Measurements from ENCODE around the gene DAB2.

Gene DAB2

GRCh38 chr5:39449591-39449990 is 24.8 kb upstream of the DAB2 start:
- H3K9ac ChIP-seq (ENCODE audit: low read length), result no peak overlapping the region

GRCh38 chr5:39448506-39449128 is 23.8 kb upstream of the DAB2 start:
- H4K20me1 ChIP-seq (ENCODE audit: low read depth, low read length), result no peaks in the 10 kb centered on the region
- H3K4me2 ChIP-seq (ENCODE audit: low read depth, low read length, poor library complexity, severe bottlenecking), result no peak overlapping the region
- TF ChIP-seq CTCF (IDR thresholded peaks at IDR 0.05; ENCODE audit: insufficient read depth, low read length, poor library complexity, severe bottlenecking), result no peak
- no peak for TF ChIP-seq EZH2phosphoT487 (conservative IDR thresholded peaks at IDR 0.05; ENCODE audit: low read length)
- no peak overlapping the region for H2AFZ ChIP-seq (ENCODE audit: low read depth, low read length, severe bottlenecking)
- no peak overlapping the region for H3K4me3 ChIP-seq (ENCODE audit: insufficient read depth, low read length, poor library complexity, severe bottlenecking)
- no peaks in the 10 kb centered on the region for H3K36me3 ChIP-seq (ENCODE audit: low read length)
- H3F3A ChIP-seq (ENCODE audit: insufficient read depth), result no peaks in the 10 kb centered on the region
- no peaks in the 10 kb centered on the region for H3K79me2 ChIP-seq (ENCODE audit: insufficient read depth, low read length)
- H3K9me3 ChIP-seq (ENCODE audit: insufficient read depth, low read length), result no peaks in the 10 kb centered on the region
- no peak overlapping the region for H3K27ac ChIP-seq (ENCODE audit: low read depth, low read length)
- no peaks in the 10 kb centered on the region for H3K9me2 ChIP-seq (replicated peaks; ENCODE audit: insufficient read depth, low read length)
- H3K9ac ChIP-seq (ENCODE audit: low read length), result no peak overlapping the region
- no peaks in the 10 kb centered on the region for H3K27me3 ChIP-seq (ENCODE audit: low read length)

More at GRCh38 chr5:39449591-39449990, 24.8 kb upstream of the DAB2 start:
- Histone ChIP-seq H3F3A (ENCODE audit: insufficient read depth) (no peaks in the 10 kb centered on the region), H3K79me2 (ENCODE audit: insufficient read depth, low read length) (no peaks in the 10 kb centered on the region), H3K4me2 (ENCODE audit: low read depth, low read length, poor library complexity, severe bottlenecking) (no peak overlapping the region), H3K36me3 (ENCODE audit: low read length) (no peaks in the 10 kb centered on the region), H4K20me1 (ENCODE audit: low read depth, low read length) (no peaks in the 10 kb centered on the region), H3K27ac (ENCODE audit: low read depth, low read length) (no peak overlapping the region), H3K27me3 (ENCODE audit: low read length) (no peaks in the 10 kb centered on the region), H3K4me3 (ENCODE audit: insufficient read depth, low read length, poor library complexity, severe bottlenecking) (no peak overlapping the region), H2AFZ (ENCODE audit: low read depth, low read length, severe bottlenecking) (no peak overlapping the region), H3K9me2 (replicated peaks; ENCODE audit: insufficient read depth, low read length) (no peaks in the 10 kb centered on the region), H3K9me3 (ENCODE audit: insufficient read depth, low read length) (no peaks in the 10 kb centered on the region)
- no peak for TF ChIP-seq EZH2phosphoT487 (conservative IDR thresholded peaks at IDR 0.05; ENCODE audit: low read length)
- no peak for TF ChIP-seq CTCF (IDR thresholded peaks at IDR 0.05; ENCODE audit: insufficient read depth, low read length, poor library complexity, severe bottlenecking)

- H3K27ac ChIP-seq (ENCODE audit: low read depth, low read length), result no peak overlapping the region
- no peak overlapping the region for H3K9ac ChIP-seq (ENCODE audit: low read length)
- H3K36me3 ChIP-seq (ENCODE audit: low read length), result no peaks in the 10 kb centered on the region
- TF ChIP-seq CTCF (IDR thresholded peaks at IDR 0.05; ENCODE audit: insufficient read depth, low read length, poor library complexity, severe bottlenecking) (no peak), EZH2phosphoT487 (conservative IDR thresholded peaks at IDR 0.05; ENCODE audit: low read length) (no peak)
- no peak overlapping the region for H3K4me2 ChIP-seq (ENCODE audit: low read depth, low read length, poor library complexity, severe bottlenecking)
- no peaks in the 10 kb centered on the region for H4K20me1 ChIP-seq (ENCODE audit: low read depth, low read length)
- no peaks in the 10 kb centered on the region for H3K9me2 ChIP-seq (replicated peaks; ENCODE audit: insufficient read depth, low read length)
- H2AFZ ChIP-seq (ENCODE audit: low read depth, low read length, severe bottlenecking), result no peak overlapping the region
- H3K27me3 ChIP-seq (ENCODE audit: low read length), result no peaks in the 10 kb centered on the region
- H3K79me2 ChIP-seq (ENCODE audit: insufficient read depth, low read length), result no peaks in the 10 kb centered on the region
- H3F3A ChIP-seq (ENCODE audit: insufficient read depth), result no peaks in the 10 kb centered on the region
- no peak overlapping the region for H3K4me3 ChIP-seq (ENCODE audit: insufficient read depth, low read length, poor library complexity, severe bottlenecking)
- H3K9me3 ChIP-seq (ENCODE audit: insufficient read depth, low read length), result no peaks in the 10 kb centered on the region
Observed at GRCh38 chr5:39447968-39448367, 23.2 kb upstream of the DAB2 start.

All from SU-DHL-6 (cell line).